HL-60/S4 treated with phorbol 12-myristate 13-acetate at 8.2 ng/mL for 4 days and 3 days (cell line): ENCODE data around the gene ACTN1.
"Not testable (repeated sequence)": the region's sequence is repeated elsewhere in the genome, so short reads cannot be mapped to it uniquely, and the experiment has no call there.

Experiments used
- in situ Hi-C: fragments of 300-500 bp; cut with MboI; formaldehyde crosslinking; loops from 2 replicates; pipeline ENCODE4 v1.15.0; 2022; ENCODE audit warnings: low sequenced_read_pairs

The ACTN1 gene

GRCh38 chr14:68979021-68979721 lies at the start of gene ACTN1:
TSS of gene ACTN1 (minus strand) at chr14:68979302. CDS start at chr14:68979056, 246 bp downstream.
- in situ Hi-C loops: no loop called here

GRCh38 chr14:69027242-69027913 lies 48.3 kb upstream of the ACTN1 start:
- in situ Hi-C loops: no loop called here

- in situ Hi-C loops: no loop called here
Observed at GRCh38 chr14:69023035-69023434, 43.9 kb upstream of the ACTN1 start.

DNA sequence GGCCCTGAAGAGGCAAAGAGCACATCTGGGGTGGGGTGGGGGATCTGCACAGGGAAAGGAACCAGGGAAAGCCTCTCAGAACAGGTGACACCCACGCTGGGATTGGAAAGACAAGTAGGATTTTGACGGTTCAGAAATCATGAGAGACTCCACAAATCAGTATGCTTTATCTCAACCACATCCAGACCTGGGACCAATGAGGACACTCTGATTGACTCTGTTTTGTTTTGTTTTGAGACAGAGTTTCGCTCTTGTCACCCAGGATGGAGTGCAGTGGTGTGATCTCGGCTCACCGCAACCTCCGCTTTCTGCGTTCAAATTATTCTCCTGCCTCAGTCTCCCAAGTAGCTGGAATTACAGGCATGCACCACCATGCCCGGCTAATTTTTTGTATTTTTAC lies 43.0 kb upstream of the ACTN1 start:
- in situ Hi-C loops: not testable (repeated sequence)

- in situ Hi-C loops: no loop called here
Observed at GRCh38 chr14:69017706-69018105, 38.6 kb upstream of the ACTN1 start.

DNA sequence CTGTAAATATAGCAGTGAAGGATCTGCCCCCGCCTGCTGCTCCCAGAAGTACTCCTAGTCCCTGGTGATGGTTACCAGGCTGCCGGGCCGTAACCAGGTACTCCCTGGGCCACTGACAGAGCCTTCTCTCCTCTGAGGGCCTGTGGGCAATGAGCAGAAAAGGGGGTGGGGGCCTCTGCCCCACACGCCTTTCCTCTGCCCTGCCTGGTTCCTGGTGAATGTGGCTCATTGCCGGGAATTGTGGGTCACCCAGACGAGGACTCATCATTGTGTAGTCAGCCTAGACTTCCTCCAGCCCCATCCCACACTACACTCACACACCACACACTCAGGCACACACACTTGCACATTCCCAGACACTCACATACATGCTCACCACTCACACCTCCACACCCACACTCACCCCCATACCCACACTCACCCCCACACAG lies 35.7 kb upstream of the ACTN1 start:
- in situ Hi-C loops: no loop called here

GRCh38 chr14:69013943-69014782 lies 35.1 kb upstream of the ACTN1 start:
- in situ Hi-C loops: no loop called here

DNA sequence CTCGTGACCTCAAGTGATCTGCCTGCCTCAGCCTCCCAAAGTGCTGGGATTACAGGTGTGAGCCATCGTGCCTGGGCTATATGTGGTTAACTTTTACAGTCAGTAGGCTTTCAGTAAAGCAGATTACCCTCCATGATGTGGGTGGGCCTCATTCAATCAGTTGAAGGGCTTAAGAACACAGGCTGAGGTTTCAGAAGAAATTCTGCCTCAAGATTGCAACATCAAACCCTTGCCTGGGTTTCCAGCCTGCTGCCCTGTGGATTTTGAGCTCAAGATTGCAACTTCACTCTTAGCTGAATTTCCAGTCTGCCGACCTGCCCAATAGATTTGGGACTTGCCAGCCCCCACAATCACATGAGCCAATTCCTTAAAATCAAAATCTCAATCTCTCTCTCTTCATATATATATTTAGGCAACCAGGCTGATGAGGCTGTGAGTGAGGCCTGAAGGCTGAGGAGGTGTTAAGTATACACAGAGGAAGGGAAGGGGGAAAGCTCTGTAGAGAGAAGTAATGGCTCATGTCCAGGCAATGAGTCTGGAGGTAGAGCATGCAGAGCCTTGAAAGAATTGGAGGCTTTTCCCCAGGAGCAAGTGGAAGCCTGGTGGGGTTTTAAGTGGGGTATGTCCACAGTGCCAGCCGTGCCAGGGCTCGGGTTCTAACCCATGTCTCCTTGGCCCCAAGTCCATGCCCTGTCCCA lies 33.3 kb upstream of the ACTN1 start:
- in situ Hi-C loops: no loop called here

DNA sequence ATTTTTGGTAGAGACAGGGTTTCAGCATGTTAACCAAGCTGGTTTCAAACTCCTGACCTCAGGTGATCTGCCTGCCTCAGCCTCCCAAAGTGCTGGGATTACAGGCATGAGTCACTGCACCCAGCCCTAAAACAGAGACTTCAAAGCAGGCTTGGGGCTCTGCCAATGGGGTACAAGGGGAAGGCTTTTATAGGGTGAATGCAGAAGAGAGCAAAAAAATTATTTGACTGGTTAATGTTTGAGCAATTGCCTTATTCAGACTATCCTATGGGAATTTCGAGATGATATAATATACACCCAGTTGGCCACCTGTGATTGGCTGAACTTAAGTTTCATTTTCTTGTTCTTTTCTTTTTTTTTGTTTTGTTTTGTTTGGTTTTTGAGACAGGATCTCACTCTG lies 31.5 kb upstream of the ACTN1 start:
- in situ Hi-C loops: no loop called here

DNA sequence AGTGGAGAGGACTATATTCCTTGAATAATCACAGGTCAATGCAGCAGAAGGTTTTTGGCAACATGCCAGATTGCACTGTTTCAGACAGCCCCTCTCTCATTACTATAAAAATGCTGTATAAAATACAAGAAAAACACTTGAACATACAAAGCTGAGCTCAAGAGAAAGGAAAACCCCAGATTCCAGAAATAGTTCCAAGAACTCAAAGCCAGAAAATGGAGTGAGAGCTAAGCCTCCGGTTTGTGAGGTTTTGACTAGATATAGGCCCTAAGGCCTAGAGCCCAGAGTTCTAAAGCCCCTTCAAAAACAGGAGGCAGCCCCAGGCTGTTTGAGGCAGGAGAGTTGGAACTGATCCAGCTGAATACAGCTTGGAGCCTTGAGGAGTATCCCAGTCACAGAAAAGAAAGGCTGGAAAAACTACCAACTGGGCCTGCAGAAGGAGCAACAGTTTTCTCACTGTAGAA lies 29.4 kb upstream of the ACTN1 start:
- in situ Hi-C loops: no loop called here

DNA sequence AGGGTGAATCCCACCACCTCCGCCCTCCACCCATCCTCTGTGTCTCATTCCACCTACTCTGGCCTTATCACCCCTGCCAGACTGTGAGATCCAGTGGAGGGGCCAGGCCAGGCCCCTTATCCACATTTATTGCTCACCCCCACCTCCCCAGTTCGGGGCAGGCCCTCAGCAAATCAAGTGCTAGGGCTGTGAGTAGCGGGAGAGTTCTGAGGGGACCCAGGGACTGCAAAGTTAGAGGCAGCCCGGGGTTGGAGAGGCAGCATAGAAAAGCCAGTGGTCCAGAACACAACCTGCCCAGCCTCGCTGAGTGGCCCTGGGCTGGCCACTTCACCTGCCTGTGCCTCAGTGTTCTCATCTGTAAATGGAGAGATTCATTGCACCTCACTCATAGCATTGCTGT lies 27.2 kb upstream of the ACTN1 start:
- in situ Hi-C loops: no loop called here

- in situ Hi-C loops: no loop called here
Observed at GRCh38 chr14:69005432-69006148, 26.5 kb upstream of the ACTN1 start.

DNA sequence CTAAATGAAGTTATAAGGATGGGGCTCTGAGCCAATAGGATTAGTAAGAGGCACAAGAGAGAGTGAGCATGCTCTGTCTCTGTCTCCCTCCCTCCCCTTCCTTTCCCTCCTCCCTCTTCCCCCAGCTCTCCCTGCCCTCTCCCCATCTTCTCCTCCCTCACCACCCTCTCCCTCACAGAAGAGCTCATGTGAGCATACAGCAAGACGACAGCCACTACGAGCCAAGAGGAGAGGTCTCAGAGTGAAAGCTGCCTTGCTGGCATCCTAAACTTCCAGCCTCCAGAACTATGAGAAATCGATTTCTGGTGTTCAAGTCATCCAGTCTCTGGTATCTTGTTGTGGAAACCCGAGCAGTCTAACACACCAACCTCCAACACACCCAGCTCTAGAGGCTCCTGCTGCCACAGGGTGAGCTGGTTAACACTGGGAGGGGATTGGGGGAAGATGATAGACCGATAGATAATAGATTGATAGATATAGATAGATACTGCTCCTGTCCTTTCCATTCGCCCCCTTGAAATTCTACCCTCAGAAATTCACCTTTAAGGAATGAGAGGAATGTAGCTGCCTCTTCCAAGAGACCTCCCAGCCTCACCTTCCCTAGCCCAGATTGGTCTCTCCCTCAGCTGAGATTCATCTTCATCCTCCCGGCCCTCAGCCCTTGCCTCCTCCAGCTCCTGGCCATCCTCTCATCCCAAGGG lies 25.8 kb upstream of the ACTN1 start:
- in situ Hi-C loops: no loop called here

DNA sequence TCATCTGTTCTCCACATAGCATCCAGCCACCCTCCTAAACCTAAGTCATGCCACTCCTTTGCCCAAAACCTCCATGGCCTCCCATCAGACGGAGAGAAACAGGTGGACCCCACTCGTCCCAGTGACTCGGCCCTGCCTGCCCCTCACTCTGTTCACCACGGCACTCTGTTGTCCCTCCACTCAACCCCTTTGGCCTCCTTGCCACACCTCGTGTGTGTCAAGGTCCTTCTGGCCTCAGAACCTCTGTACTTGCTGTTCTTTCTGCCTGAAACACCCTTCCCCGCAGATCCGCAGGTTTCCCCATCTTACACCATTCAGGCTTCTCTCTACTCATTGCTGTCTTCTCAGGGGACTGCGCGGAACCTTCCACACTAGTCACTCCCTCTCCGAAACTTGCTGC lies 24.5 kb upstream of the ACTN1 start:
- in situ Hi-C loops: no loop called here

- in situ Hi-C loops: no loop called here
Observed at GRCh38 chr14:69002069-69002468, 23.0 kb upstream of the ACTN1 start.

GRCh38 chr14:69001375-69001774 lies 22.3 kb upstream of the ACTN1 start:
- in situ Hi-C loops: no loop called here

DNA sequence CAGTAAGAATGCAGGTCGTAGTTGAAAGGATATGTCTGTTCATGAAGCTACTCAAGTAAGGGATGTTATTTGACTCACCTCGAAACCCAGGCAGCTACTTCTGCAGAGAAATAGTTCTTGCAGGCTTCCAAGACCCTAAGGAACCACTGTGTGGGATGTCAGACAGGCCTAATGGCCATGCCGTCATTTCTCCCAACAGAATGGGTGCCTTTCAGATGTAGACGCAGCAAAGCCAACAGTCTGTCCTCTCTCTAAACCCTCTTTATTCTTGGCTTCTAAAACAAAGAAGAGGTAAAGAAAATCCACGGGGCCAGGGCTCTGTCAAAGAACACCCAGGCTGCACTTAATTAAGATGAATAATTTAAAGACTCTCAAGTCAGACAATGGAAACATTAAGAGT lies 19.0 kb upstream of the ACTN1 start:
- in situ Hi-C loops: no loop called here

GRCh38 chr14:68995731-68996130 lies 16.6 kb upstream of the ACTN1 start:
- in situ Hi-C loops: no loop called here

DNA sequence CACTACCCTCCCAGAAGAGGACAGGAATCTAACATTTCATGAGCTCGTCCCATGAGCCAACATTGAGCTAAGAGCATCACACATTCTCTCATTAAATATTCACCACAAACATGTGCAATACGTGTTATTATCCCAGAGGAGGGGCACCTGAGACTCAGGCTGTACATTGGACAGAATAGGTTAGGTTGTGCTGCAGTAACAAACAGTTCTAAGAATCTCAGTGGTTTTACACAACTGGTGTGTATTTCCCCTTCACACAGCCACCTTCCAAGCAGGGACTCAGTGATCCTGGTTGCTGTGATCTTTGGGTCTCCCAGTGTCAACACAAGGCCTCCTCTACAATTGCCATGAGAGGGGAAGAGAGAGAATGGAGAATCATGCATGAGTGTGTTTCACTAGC lies 15.0 kb upstream of the ACTN1 start:
- in situ Hi-C loops: no loop called here

DNA sequence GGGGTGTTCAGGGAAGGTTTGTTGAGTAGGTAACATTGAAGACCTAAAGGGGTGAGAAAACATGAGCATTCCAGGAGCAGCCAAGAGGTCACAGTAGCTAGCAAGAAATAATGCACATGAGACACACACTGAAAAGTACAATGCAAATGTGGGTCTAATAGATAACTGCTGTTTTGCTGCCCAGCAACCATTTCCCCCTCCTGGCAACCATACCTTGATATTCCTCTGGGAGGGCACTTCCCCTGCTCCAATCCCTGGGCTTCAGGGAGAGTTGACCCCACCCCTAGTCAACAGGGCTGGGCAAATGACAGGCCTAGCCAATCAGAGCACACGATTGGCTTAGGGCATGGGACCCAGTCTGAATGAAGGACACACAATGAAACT lies 8.5 kb upstream of the ACTN1 start:
- in situ Hi-C loops: no loop called here
